ENCODE data around the gene TARBP2.
"Not testable (repeated sequence)": the region's sequence is repeated elsewhere in the genome, so short reads cannot be mapped to it uniquely, and the experiment has no call there.

The TARBP2 gene

GRCh38 chr12:53476769-53477209, 24.3 kb upstream of the TARBP2 start:
- no peak for DNase-seq

GRCh38 chr12:53478865-53479264, 22.2 kb upstream of the TARBP2 start:
- DNase-seq = no peak

- DNase-seq = no peak
These were observed 21.8 kb upstream of the TARBP2 start for GRCh38 chr12:53479331-53479730.

- DNase-seq = no peak
These were observed 20.3 kb upstream of the TARBP2 start for GRCh38 chr12:53480491-53481442.

- DNase-seq = not testable (repeated sequence)
These were observed 19.6 kb upstream of the TARBP2 start for GRCh38 chr12:53481458-53481857.

GRCh38 chr12:53481939-53482586, 19.0 kb upstream of the TARBP2 start:
- DNase-seq = no peak

GRCh38 chr12:53482626-53483168, 18.4 kb upstream of the TARBP2 start:
- no peak for DNase-seq

- DNase-seq = no peak
These were observed 17.7 kb upstream of the TARBP2 start for GRCh38 chr12:53483225-53483978.

GRCh38 chr12:53483979-53484377, 17.1 kb upstream of the TARBP2 start:
- DNase-seq = no peak

- no peak for DNase-seq
These were observed 16.2 kb upstream of the TARBP2 start for GRCh38 chr12:53484686-53485575.

- no peak for DNase-seq
These were observed 14.9 kb upstream of the TARBP2 start for GRCh38 chr12:53485955-53486735.

- no peak for DNase-seq
These were observed 14.2 kb upstream of the TARBP2 start for GRCh38 chr12:53486736-53487487.

- no peak for DNase-seq
These were observed 11.7 kb upstream of the TARBP2 start for GRCh38 chr12:53489242-53489864.

GRCh38 chr12:53492188-53492587, 8.9 kb upstream of the TARBP2 start:
- no peak for DNase-seq

GRCh38 chr12:53492830-53493609, 8.1 kb upstream of the TARBP2 start:
- DNase-seq = peak; percentile 41

GRCh38 chr12:53493610-53494391, 7.3 kb upstream of the TARBP2 start:
- no peak for DNase-seq

GRCh38 chr12:53495903-53496751, 5.0 kb upstream of the TARBP2 start:
- no peak for DNase-seq

GRCh38 chr12:53496752-53497032, 4.4 kb upstream of the TARBP2 start:
- DNase-seq = no peak
